Endothelial cell of umbilical vein (primary cell): ENCODE results near the gene GIMAP8.

Experiments
- CTCF ChIP-seq, 2 donors: IDR thresholded peaks; 1 replicate in 1 of 2; 2 replicates in 1 of 2; pipeline ENCODE4 v1.5.1; 2011; ENCODE audit warnings: low read length in 2 of 2, mild to moderate bottlenecking in 2 of 2, moderate library complexity in 2 of 2, control low read depth in 1 of 2, inconsistent platforms in 1 of 2, low read depth in 1 of 2; ENCODE audit not compliant: insufficient read depth in 1 of 2; ENCODE audit errors: extremely low read depth in 1 of 2
- POLR2A ChIP-seq: IDR thresholded peaks from 2 replicates; pipeline ENCODE4 v1.6.1; 2012; ENCODE audit warnings: low read depth, mild to moderate bottlenecking, control low read depth, low read length
- POLR2AphosphoS5 ChIP-seq: IDR thresholded peaks from 2 replicates; pipeline ENCODE4 v1.6.1; 2012; ENCODE audit warnings: low read depth, mild to moderate bottlenecking, control low read depth, low read length, moderate library complexity; ENCODE audit not compliant: insufficient read depth

- TF ChIP-seq CTCF (IDR thresholded peaks at IDR 0.05; ENCODE audit: extremely low read depth in 1 of 2, insufficient read depth in 1 of 2, low read depth in 1 of 2, low read length in 2 of 2) (no peak), POLR2AphosphoS5 (no peak), POLR2A (no peak)
Observed at GRCh38 chr7:150442811-150443210, 7.6 kb upstream of the GIMAP8 start.
